NB4 (cell line): ENCODE data around the gene MORN1.

Experiments
- MYC ChIP-seq: IDR thresholded peaks from 2 replicates; pipeline ENCODE4 v1.6.1; 2011; ENCODE audit warnings: low read depth, low read length
- TF ChIP-seq, protein P1 (sequence below): IDR thresholded peaks from one replicate; pipeline ENCODE4 v1.5.1; 2012; ENCODE audit warnings: low read depth, low read length

DNA sequence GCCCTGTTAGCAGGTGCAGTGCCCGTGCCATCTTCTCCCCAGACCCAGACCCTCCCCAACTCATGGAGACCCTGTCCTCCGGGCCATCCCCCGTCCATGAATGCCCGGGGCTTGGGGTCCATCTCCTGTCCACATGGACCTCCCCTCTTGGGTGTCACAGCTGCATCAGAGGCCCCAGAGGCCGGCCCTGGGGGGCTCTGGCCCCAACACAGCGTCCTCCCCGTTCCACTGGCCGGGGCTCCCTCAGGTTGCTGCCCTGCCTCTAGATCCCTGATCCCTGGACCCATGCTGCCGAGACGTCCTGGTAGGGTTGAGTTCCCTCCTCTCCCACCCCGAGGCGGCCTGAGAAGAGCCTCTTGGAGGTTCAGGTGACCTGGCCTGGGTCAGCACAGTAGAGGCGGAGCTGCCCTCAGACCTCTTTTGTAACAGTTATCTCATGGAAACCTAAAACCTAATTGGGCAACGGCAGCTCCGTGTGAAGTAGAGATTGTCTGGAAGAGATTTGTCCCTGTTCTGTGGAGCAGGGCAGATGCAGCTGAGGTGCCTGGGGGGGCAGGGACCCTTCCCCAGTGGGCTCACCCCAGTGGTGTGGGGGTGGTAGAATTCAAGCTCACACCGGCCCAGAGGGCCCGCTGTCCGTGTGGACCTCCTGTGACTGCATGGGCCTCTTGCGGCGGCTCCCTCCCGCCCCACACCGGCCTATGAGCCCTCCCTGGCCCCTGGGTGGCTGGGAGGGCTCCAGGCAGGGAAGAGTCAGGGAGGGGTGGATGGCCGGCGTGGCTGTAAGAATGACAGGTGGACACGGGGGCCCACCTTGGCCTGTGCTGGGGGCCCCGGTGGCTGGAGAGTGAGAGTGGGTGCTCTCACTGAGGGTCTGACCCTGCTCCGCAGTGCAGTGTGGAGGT, 107.1 kb downstream of the MORN1 start:
- TF ChIP-seq, protein P1, sequence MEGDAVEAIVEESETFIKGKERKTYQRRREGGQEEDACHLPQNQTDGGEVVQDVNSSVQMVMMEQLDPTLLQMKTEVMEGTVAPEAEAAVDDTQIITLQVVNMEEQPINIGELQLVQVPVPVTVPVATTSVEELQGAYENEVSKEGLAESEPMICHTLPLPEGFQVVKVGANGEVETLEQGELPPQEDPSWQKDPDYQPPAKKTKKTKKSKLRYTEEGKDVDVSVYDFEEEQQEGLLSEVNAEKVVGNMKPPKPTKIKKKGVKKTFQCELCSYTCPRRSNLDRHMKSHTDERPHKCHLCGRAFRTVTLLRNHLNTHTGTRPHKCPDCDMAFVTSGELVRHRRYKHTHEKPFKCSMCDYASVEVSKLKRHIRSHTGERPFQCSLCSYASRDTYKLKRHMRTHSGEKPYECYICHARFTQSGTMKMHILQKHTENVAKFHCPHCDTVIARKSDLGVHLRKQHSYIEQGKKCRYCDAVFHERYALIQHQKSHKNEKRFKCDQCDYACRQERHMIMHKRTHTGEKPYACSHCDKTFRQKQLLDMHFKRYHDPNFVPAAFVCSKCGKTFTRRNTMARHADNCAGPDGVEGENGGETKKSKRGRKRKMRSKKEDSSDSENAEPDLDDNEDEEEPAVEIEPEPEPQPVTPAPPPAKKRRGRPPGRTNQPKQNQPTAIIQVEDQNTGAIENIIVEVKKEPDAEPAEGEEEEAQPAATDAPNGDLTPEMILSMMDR, result no peak
- TF ChIP-seq MYC, result no peak
